ENCODE measurements around the gene ITGA8.

ITGA8 gene

DNA sequence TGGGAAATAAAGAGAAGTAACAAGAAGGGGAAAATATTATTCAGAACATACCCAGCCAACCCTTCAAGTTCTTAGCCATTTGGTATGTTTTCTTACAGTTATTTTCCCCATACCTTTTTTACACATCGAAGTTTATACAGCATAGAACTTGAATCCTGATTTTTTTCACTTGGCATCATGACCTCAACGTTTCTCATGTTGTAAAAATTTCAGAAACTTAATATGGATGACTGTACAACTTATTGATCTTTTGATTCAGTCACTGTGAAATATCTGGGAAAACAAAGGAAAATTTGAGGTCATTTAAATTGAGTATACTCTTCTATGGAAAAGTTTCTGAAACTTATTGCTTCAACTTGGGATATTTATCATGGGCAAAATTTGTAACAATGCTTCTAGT, 245.1 kb downstream of the ITGA8 start:
- TF ChIP-seq CTCF (IDR thresholded peaks at IDR 0.05; ENCODE audit: low read depth, low read length, missing control alignments) = no peak
- no peak overlapping the region for H3K4me3 ChIP-seq (replicated peaks; ENCODE audit: low read depth, low read length)
- DNase-seq (ENCODE audit: extremely low read depth, low read depth) = no peak

- TF ChIP-seq CTCF (IDR thresholded peaks at IDR 0.05; ENCODE audit: low read depth, low read length, missing control alignments) = no peak
- no peak for DNase-seq (ENCODE audit: extremely low read depth, low read depth)
- no peak overlapping the region for H3K4me3 ChIP-seq (replicated peaks; ENCODE audit: low read depth, low read length)
Observed at GRCh38 chr10:15473396-15473767, 246.3 kb downstream of the ITGA8 start.

DNA sequence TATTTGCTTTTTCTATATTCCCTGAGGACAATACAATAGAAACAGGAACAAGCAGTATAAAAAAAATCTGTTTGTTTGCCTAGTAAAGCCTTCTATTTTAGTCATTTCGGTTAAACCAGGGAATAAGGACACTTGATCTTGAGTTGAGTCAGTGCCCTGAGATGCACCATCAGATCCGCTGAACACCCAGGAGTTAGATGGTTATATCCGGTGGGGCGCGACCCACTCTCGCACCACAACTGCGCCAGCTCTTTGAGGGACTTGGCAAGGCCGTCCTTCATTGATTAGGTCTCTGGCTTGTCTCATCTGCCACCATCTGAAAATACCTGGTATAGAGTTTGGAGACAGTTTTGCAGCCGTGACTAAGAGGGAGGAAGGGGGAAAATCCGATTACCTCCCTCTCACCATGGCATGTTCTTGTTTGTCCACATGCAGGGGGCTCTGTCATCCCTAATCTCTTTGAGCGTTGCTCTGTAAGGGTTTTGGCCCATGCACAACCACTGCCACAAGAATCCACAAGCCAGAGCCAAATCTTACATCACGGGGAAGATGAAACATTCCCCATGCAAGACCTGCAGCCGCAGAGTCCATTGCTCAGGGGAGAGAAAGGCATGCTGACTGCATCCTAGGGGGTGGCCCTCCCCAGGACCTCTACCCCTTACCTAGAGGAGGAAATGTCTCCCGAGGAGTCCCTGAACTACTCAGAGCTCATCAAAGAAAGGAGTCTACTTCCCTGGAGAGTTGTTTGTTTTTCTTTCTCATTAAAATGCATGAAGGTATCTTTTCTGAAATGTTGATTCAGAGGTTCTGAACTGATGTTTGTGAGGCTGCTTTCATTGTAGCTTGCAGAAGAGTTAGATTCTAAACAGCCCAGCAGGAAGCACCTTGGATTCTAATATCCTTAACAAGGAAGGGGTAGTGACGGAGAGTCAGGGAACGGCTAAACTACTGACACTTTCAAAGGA, 247.0 kb downstream of the ITGA8 start:
- DNase-seq (ENCODE audit: extremely low read depth, low read depth) = no peak
- no peak overlapping the region for H3K4me3 ChIP-seq (replicated peaks; ENCODE audit: low read depth, low read length)
- no peak for TF ChIP-seq CTCF (IDR thresholded peaks at IDR 0.05; ENCODE audit: low read depth, low read length, missing control alignments)

DNA sequence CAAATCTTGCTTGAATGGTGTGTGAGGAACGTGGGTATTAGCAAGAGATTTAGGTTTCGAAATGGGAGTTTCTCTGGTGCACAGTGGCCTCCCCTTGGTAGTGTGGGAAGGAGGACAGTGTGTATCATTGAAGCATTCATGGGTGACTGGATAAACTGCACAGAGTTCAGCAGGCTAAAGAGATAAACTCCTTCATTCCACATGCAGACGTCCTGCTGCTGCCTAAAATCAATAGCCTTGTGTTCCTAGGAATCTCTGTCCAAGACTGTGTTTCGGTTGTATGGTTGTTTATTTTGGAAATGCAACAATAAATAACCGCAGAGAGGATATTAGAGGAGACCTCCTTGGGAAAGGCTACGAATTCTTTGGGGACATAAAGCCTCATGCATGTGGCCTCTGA, 247.7 kb downstream of the ITGA8 start:
- no peak for DNase-seq (ENCODE audit: extremely low read depth, low read depth)
- H3K4me3 ChIP-seq (replicated peaks; ENCODE audit: low read depth, low read length) = no peak overlapping the region
- TF ChIP-seq CTCF (IDR thresholded peaks at IDR 0.05; ENCODE audit: low read depth, low read length, missing control alignments) = no peak

DNA sequence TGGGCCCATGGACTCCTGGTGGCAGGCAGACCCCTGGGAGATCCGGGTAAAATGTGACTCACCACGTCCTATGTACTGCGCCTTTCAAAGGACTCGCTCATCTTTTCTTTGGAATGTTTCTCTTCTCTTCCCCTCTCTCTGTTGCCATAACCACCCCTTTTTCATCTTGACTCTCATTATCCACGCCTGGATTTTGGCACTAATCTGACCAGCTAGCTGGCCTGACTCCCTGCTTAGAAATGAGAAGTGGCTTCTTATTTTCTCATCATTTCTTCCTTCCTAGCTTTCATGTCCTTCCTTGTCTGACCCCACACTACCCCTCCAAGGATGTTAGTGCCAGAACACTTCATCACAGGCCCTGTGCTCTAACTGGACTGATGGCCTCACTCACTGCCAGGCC, 250.6 kb downstream of the ITGA8 start:
- no peak for DNase-seq (ENCODE audit: extremely low read depth, low read depth)

GRCh38 chr10:15464381-15464780, 255.3 kb downstream of the ITGA8 start:
- no peak for TF ChIP-seq CTCF (IDR thresholded peaks at IDR 0.05; ENCODE audit: low read depth, low read length, missing control alignments)
- DNase-seq (ENCODE audit: extremely low read depth, low read depth) = no peak
- H3K4me3 ChIP-seq (replicated peaks; ENCODE audit: low read depth, low read length) = no peak overlapping the region

More for the DNA sequence above, 250.6 kb downstream of the ITGA8 start:
- no peak overlapping the region for H3K4me3 ChIP-seq (replicated peaks; ENCODE audit: low read depth, low read length)
- no peak for TF ChIP-seq CTCF (IDR thresholded peaks at IDR 0.05; ENCODE audit: low read depth, low read length, missing control alignments)
